Choroid plexus epithelial cell (primary cell): ENCODE data around the gene KLF12.
A peak's percentile ranks its signal among the peaks of the same experiment; 100 is the strongest.

Experiments used
- DNase-seq: peaks from one replicate; pipeline ENCODE4 v3.0.0-alpha.2; 2010; ENCODE audit warnings: low read depth
- H3K4me3 ChIP-seq: 2 replicates; pipeline ENCODE4 v1.5.1; 2011; ENCODE audit warnings: low read depth, mild to moderate bottlenecking, control low read depth, low read length, moderate library complexity
- CTCF ChIP-seq: conservative IDR thresholded peaks from 2 replicates; pipeline ENCODE4 v1.5.1; 2011; ENCODE audit warnings: low read depth, mild to moderate bottlenecking, control low read depth, inconsistent platforms, low read length, moderate library complexity

The KLF12 gene

DNA sequence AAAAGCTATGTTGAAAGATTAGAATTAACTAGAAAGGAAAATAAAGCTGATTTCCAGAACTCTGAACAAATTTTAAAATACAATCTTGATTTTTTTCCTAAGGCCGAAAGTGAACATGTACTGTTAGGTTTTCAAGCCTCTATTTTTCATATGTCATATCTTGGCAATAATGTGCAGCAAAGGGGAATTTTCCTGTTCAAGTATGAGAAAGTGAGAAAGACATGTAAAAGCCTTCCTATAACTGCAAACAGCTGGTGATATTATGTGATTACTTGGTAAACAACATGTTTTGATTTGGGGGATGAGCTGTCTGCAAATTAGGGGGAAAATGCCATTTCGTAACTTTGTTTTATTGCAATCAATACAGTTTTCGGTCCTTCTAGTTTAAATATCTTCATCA lies 4.0 kb upstream of the KLF12 start:
- H3K4me3 ChIP-seq = no peak overlapping the region
- no peak for DNase-seq
- TF ChIP-seq CTCF = no peak

DNA sequence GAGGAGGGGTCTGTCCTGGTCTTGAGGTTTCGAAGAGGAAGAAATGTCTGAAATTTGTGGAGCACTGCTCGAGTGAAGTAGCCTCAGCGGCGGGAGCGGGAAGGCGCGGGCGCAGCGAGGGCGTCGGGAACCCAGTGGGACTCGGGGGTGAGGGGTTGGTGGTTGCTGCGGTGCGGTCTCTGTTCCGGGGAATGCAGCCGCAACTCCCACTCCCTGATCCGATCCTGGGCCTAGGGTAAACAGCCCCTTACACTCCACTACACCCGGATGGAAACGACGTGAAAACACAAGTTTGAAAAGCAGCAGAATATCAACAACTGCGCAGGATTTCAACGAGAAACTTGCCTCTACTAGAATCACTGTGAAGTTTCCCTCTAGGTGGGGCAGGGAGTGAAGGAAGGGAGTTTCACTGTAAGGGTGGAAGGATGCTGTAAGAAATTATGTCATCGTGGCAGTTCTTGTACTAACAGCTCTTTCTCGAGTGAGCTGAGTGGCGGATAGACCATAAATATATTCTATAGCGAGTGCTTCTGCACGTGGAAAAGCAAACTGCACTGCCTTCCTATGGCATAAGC lies 2.0 kb upstream of the KLF12 start:
- H3K4me3 ChIP-seq = peak overlapping the region; percentile 78
- TF ChIP-seq CTCF = peak; percentile 45
- DNase-seq = peak; percentile 83

GRCh38 chr13:74135326-74136083 lies 1.3 kb upstream of the KLF12 start:
- DNase-seq = peak; percentile 90
- peak overlapping the region; percentile 78 for H3K4me3 ChIP-seq
- no peak for TF ChIP-seq CTCF

DNA sequence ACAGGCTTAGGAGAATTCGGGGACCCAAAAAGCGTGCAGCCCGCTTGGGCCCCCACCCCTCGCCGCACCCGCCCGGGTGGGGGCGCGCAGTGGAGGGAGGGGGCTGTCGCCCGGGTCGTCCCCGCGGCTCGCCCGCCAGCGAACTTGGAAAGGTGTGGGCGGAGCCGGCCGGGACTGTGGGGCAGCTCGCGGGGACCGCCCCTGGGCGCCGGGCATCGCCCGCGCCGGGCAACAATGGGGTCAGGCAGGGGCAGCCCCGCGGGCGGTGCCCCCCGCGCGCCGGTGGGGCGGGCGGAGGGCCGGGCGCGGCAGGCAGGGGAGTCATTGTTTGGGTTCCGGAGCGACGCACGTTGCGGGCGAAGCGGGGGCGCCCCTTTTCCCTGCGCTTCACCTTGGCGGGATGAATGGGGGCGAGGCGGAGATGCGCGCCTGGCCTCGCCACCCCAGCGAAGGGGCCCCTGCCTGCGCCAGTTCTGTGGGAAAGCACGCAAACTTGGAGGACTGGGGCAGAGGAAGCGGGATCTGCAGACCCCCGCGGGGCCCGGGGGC lies 647 bp upstream of the KLF12 start:
- TF ChIP-seq CTCF = no peak
- DNase-seq = no peak
- H3K4me3 ChIP-seq = peak overlapping the region; percentile 78

GRCh38 chr13:74133657-74134201 lies 475 bp downstream of the KLF12 start:
- TF ChIP-seq CTCF = no peak
- DNase-seq = peak; percentile 97
- H3K4me3 ChIP-seq = peak overlapping the region; percentile 78

GRCh38 chr13:74132776-74133656 lies 1.2 kb downstream of the KLF12 start:
- peak overlapping the region; percentile 78 for H3K4me3 ChIP-seq
- DNase-seq = peak; percentile 68
- TF ChIP-seq CTCF = no peak
